RWPE2 (cell line): ENCODE measurements around the gene FAM53B.
A peak's percentile ranks its signal among the peaks of the same experiment; 100 is the strongest.

Experiments used
- ATAC-seq: fragments of 200-7000 bp; cut with Tn5 transposase; 3 replicates; pipeline ENCODE4 v1.9.1; 2021; ENCODE audit warnings: low read depth
- DNase-seq: peaks from one replicate; pipeline ENCODE4 v3.0.0-alpha.2; 2020; ENCODE audit warnings: low spot score
- H3K27ac ChIP-seq: fragments of 450-650 bp; 2 replicates; pipeline ENCODE4 v1.5.1; 2017; ENCODE audit warnings: mild to moderate bottlenecking; ENCODE audit not compliant: poor library complexity, severe bottlenecking
- H3K27me3 ChIP-seq: fragments of 250-450 bp; sonication (Bioruptor Pico); 2 replicates; pipeline ENCODE4 v1.5.1; 2021; ENCODE audit warnings: mild to moderate bottlenecking, moderate library complexity; ENCODE audit not compliant: insufficient read depth, poor library complexity, severe bottlenecking
- H3K36me3 ChIP-seq: fragments of 250-450 bp; sonication (Bioruptor Pico); 2 replicates; pipeline ENCODE4 v1.5.1; 2020; ENCODE audit warnings: low read depth, mild to moderate bottlenecking, moderate library complexity
- H3K4me1 ChIP-seq: fragments of 250-450 bp; sonication (Bioruptor Pico); 2 replicates; pipeline ENCODE4 v1.5.1; 2021; ENCODE audit warnings: mild to moderate bottlenecking, moderate library complexity; ENCODE audit not compliant: insufficient read depth, poor library complexity, severe bottlenecking
- H3K4me3 ChIP-seq: fragments of 250-450 bp; sonication (Bioruptor Pico); 2 replicates; pipeline ENCODE4 v1.5.1; 2021; ENCODE audit warnings: mild to moderate bottlenecking, moderate library complexity; ENCODE audit not compliant: severe bottlenecking
- H3K9me3 ChIP-seq: fragments of 250-450 bp; sonication (Bioruptor Pico); 2 replicates; pipeline ENCODE4 v1.5.1; 2021; ENCODE audit warnings: mild to moderate bottlenecking, moderate library complexity; ENCODE audit not compliant: severe bottlenecking
- TF ChIP-seq, protein P1 (sequence below): fragments of 450-650 bp; IDR thresholded peaks from one replicate; pipeline ENCODE4 v1.5.1; 2017; ENCODE audit warnings: mild to moderate bottlenecking, moderate library complexity; ENCODE audit not compliant: poor library complexity, severe bottlenecking

Gene FAM53B

DNA sequence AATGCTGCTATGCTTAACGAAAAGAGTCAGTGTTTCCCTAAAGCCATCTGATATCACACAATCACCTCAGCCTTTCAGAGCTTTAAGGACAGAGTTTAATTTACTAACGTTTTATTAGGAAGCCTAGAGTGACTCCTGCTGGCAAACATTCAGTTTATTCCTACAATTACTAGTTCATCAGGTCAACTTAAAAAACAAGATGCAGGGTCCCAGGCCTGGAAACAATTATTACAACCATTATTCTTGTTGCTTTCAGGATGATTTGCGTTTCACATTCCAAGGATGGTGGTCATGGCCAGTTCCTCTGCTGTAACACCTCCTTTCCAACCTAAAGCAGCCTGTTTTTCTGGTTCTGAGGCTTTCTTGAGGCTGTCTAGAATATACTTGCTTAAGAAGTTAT lies 1.5 kb upstream of the FAM53B start:
- H3K4me3 ChIP-seq: no peak overlapping the region
- DNase-seq: no peak
- TF ChIP-seq, protein P1, sequence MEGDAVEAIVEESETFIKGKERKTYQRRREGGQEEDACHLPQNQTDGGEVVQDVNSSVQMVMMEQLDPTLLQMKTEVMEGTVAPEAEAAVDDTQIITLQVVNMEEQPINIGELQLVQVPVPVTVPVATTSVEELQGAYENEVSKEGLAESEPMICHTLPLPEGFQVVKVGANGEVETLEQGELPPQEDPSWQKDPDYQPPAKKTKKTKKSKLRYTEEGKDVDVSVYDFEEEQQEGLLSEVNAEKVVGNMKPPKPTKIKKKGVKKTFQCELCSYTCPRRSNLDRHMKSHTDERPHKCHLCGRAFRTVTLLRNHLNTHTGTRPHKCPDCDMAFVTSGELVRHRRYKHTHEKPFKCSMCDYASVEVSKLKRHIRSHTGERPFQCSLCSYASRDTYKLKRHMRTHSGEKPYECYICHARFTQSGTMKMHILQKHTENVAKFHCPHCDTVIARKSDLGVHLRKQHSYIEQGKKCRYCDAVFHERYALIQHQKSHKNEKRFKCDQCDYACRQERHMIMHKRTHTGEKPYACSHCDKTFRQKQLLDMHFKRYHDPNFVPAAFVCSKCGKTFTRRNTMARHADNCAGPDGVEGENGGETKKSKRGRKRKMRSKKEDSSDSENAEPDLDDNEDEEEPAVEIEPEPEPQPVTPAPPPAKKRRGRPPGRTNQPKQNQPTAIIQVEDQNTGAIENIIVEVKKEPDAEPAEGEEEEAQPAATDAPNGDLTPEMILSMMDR: peak; percentile 64
- peak; percentile 8; the same call in 1 of the 3 replicates for ATAC-seq
- peak overlapping the region; percentile 85 for H3K27ac ChIP-seq
- no peaks in the 10 kb centered on the region for H3K27me3 ChIP-seq
- H3K36me3 ChIP-seq: peaks cover 19% of the 10 kb centered on the region; the same call in 1 of the 2 replicates
- peaks cover 50% of the 10 kb centered on the region for H3K4me1 ChIP-seq
- H3K9me3 ChIP-seq: no peaks in the 10 kb centered on the region

DNA sequence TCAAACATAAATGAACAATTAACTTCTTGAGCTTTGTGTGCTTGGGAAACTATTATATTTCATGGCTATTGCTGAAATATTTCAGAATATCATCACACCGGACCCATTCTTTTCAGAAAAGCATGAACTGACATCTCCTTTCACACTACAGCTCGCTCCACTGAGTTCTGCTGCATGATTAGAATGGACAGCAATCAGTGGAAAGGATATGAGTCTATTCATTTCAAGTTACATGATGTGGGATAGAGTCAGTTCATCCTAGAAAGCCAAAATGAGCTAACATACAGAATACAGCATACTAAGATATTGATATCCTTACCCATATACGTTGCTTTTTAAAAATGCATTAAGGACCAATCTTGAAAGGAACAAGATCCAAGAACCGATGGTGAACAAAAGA lies 1.1 kb upstream of the FAM53B start:
- no peak for DNase-seq
- peak overlapping the region; percentile 85 for H3K27ac ChIP-seq

DNA sequence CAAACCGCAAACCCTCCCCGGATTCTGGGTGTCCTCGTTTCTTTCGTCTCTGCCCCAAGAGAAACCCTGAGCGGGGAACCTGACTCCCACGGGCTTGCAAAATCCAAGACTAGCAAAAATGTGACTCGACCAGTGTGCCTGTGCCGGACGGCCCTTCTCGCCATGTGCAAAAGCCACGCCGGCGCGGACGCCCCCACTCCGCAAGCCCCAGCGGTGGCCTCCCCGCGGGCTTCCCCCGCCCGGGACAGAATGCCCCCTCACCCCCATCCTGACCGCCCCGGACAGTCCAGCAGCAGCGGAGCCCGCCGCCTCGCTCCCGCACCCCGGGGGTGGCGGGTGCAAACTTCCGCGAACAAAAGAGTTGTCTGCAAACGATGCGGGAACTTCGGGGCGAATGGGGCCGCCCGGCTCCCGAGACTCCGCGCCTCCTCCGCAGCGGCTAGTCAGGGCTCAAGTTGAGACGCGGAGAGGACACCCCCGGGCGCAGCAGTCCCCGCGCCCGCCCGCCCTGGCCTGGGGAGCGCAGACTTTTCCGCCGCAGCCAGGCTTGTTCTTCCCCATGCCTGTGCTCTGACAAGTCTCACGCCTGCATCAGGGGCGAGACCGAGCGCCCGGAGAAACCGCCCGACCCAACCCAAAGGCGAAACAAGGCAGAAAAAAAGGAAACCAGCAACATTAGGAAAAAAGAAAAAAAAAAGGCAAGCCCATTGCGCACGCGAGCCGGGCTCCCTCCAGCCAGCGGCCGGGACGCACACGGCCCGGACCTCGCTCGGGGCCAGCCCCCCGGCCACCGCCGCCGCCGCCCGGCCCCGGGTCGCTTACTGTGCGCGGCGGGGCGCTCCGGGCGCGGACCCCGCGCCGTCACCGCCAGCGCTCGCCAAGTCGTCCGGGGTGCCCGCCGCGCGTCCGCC lies 732 bp downstream of the FAM53B start:
- DNase-seq (no peak), ATAC-seq (peak; percentile 8; the same call in 1 of the 3 replicates)
- peaks cover 14% of the 10 kb centered on the region; the same call in 1 of the 2 replicates for H3K36me3 ChIP-seq
- H3K27ac ChIP-seq: peak overlapping the region; percentile 85
- H3K27me3 ChIP-seq: no peaks in the 10 kb centered on the region
- peaks cover 59% of the 10 kb centered on the region for H3K4me1 ChIP-seq
- TF ChIP-seq, protein P1: no peak
- peak overlapping the region; percentile 89 for H3K4me3 ChIP-seq
- H3K9me3 ChIP-seq: no peaks in the 10 kb centered on the region

More for the DNA sequence above, 1.1 kb upstream of the FAM53B start:
- peaks cover 19% of the 10 kb centered on the region; the same call in 1 of the 2 replicates for H3K36me3 ChIP-seq
- H3K4me3 ChIP-seq: no peak overlapping the region
- TF ChIP-seq, protein P1: no peak
- peaks cover 54% of the 10 kb centered on the region for H3K4me1 ChIP-seq
- no peak for ATAC-seq
- H3K9me3 ChIP-seq: no peaks in the 10 kb centered on the region
- no peaks in the 10 kb centered on the region for H3K27me3 ChIP-seq

DNA sequence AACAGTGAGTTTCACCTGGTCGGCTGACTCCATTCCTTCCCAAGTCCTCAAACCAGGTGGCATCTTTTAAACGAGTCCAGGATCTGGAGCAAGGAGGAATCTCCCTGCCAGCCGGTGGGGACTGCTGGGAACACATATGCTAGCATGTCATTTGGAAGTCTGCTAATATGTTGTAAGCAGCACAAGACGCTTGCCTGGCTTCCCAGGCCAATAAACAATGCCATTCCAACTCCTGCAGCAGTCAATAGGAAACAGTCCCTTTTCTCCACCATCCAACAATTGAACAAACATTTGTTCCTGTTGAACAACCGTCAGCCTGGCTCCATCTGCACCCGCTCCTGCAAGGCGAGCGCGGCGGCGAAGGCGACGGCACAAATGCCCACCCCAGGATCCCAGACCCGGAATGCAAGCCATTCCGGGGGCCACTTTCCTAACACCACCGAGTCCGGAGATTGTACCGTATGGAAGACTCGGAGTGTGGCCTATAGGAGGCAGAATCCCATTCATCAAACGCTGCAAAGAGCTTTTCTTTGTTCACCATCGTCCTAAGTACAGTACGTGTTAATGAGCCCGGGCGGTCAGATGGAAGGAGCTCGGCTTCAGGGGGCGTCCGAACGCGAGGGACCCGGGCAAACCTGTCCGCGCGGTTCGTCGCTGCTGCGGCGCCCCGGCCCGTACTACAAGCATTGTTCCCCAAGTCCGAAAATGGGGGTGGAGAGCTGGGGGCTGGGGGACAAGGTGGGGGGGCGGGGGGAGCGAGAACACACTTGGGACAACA lies 1.6 kb downstream of the FAM53B start:
- no peaks in the 10 kb centered on the region for H3K27me3 ChIP-seq
- TF ChIP-seq, protein P1: peak; percentile 12
- DNase-seq (no peak), ATAC-seq (no peak)
- peak overlapping the region; percentile 89 for H3K4me3 ChIP-seq
- H3K9me3 ChIP-seq: no peaks in the 10 kb centered on the region
- H3K27ac ChIP-seq: peak overlapping the region; percentile 85
- H3K4me1 ChIP-seq: peaks cover 57% of the 10 kb centered on the region
- H3K36me3 ChIP-seq: 0 out of 2 replicates have a peak, but pooled peaks cover 7% of the 10 kb centered on the region
